Measurements from ENCODE around the gene TTC34.

DNA sequence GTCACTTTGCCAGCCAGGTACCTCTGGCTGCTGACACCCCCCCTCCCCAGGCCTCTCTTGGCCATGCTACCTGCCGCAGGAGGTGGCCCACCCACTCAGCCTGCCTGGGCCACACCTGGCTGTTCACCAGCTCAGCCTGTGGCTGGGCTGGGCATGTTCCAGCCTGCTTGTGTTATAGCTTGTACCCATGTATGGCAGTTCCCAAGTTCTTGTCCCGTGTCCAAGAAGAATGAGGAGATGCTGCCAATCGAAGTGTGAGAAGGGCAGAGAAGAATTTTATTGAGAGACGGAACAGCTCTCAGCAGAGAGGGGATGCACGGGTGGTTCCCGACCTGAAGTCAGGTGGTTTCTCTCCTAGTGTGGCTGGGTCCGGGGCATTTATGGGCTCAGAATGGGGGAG lies 164.8 kb downstream of the TTC34 start:
- TF ChIP-seq, protein P1, sequence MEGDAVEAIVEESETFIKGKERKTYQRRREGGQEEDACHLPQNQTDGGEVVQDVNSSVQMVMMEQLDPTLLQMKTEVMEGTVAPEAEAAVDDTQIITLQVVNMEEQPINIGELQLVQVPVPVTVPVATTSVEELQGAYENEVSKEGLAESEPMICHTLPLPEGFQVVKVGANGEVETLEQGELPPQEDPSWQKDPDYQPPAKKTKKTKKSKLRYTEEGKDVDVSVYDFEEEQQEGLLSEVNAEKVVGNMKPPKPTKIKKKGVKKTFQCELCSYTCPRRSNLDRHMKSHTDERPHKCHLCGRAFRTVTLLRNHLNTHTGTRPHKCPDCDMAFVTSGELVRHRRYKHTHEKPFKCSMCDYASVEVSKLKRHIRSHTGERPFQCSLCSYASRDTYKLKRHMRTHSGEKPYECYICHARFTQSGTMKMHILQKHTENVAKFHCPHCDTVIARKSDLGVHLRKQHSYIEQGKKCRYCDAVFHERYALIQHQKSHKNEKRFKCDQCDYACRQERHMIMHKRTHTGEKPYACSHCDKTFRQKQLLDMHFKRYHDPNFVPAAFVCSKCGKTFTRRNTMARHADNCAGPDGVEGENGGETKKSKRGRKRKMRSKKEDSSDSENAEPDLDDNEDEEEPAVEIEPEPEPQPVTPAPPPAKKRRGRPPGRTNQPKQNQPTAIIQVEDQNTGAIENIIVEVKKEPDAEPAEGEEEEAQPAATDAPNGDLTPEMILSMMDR (IDR thresholded peaks at IDR 0.05; ENCODE audit: low read depth, low read length): no peak
- no peak for TF ChIP-seq EZH2phosphoT487 (IDR thresholded peaks at IDR 0.05; ENCODE audit: low read depth)
